ENCODE data around the gene PIM3.

- TF ChIP-seq CTCF (IDR thresholded peaks at IDR 0.05; ENCODE audit: insufficient read depth, low read length, poor library complexity, severe bottlenecking): no peak
- no peak for TF ChIP-seq EZH2phosphoT487 (conservative IDR thresholded peaks at IDR 0.05; ENCODE audit: low read length)
Measured at GRCh38 chr22:49963647-49964026, 3.1 kb downstream of the PIM3 start.

Measured in SU-DHL-6 (cell line).